Activated CD4-positive, alpha-beta T cell treated with anti-CD3 and anti-CD28 coated beads, Interleukin-2, amount 50 U/mL, for 24 hours (primary cell): ENCODE measurements around the gene BTBD1.

Experiments used
- DNase-seq, 2 donors: peaks; one replicate each; pipeline ENCODE4 v3.0.0-alpha.2; 2020; ENCODE audit warnings: low read depth in 1 of 2, low spot score in 1 of 2

Gene BTBD1

GRCh38 chr15:83066734-83067637 lies at the start of gene BTBD1:
BTBD1 (minus strand) TSS chr15:83067252; CDS start chr15:83067151, 101 bp downstream.
- peak; percentile 71 to 83 for DNase-seq

GRCh38 chr15:83115831-83116565 lies 48.9 kb upstream of the BTBD1 start:
- DNase-seq: no peak

- DNase-seq: no peak
Measured at GRCh38 chr15:83115410-83115809, 48.4 kb upstream of the BTBD1 start.

- DNase-seq: no peak
Measured at GRCh38 chr15:83114856-83115255, 47.8 kb upstream of the BTBD1 start.

GRCh38 chr15:83113881-83114674 lies 47.0 kb upstream of the BTBD1 start:
- DNase-seq: no peak

GRCh38 chr15:83112956-83113299 lies 45.9 kb upstream of the BTBD1 start:
- DNase-seq: no peak

- no peak for DNase-seq
Measured at GRCh38 chr15:83112233-83112955, 45.3 kb upstream of the BTBD1 start.

- DNase-seq: no peak
Measured at GRCh38 chr15:83111149-83111548, 44.1 kb upstream of the BTBD1 start.

- DNase-seq: no peak
Measured at GRCh38 chr15:83110381-83110780, 43.3 kb upstream of the BTBD1 start.

GRCh38 chr15:83109532-83109931 lies 42.5 kb upstream of the BTBD1 start:
- no peak for DNase-seq

GRCh38 chr15:83108266-83109219 lies 41.5 kb upstream of the BTBD1 start:
- no peak for DNase-seq

GRCh38 chr15:83107841-83108181 lies 40.8 kb upstream of the BTBD1 start:
- no peak for DNase-seq

GRCh38 chr15:83106994-83107840 lies 40.2 kb upstream of the BTBD1 start, which contains the start of gene TM6SF1:
TM6SF1 (plus strand) TSS chr15:83107645; CDS start chr15:83107681, 36 bp downstream.
- no peak for DNase-seq

GRCh38 chr15:83105440-83105839 lies 38.4 kb upstream of the BTBD1 start:
- DNase-seq: no peak

GRCh38 chr15:83104141-83104540 lies 37.1 kb upstream of the BTBD1 start:
- DNase-seq: no peak

GRCh38 chr15:83102346-83102745 lies 35.3 kb upstream of the BTBD1 start:
- DNase-seq: no peak

- no peak for DNase-seq
Measured at GRCh38 chr15:83100097-83100646, 33.1 kb upstream of the BTBD1 start.

- DNase-seq: no peak
Measured at GRCh38 chr15:83099290-83099689, 32.2 kb upstream of the BTBD1 start.

GRCh38 chr15:83098079-83098478 lies 31.0 kb upstream of the BTBD1 start:
- no peak for DNase-seq
